Epidermal melanocyte (primary cell): ENCODE measurements around the gene TRMT10B.
A peak's percentile ranks its signal among the peaks of the same experiment; 100 is the strongest.

ENCODE experiments used
- DNase-seq: peaks from one replicate; pipeline ENCODE4 v3.0.0; 2011; ENCODE audit warnings: low spot score; ENCODE audit not compliant: insufficient read length

Gene TRMT10B

GRCh38 chr9:37753489-37754190 is at the start of gene TRMT10B:
TRMT10B (plus strand) TSS chr9:37753805; CDS start chr9:37761932, 8,127 bp downstream.
- DNase-seq, result peak; percentile 92

- no peak for DNase-seq
Observed at GRCh38 chr9:37705787-37706186, 47.8 kb upstream of the TRMT10B start.

- no peak for DNase-seq
Observed at GRCh38 chr9:37706290-37706689, 47.3 kb upstream of the TRMT10B start.

GRCh38 chr9:37707748-37708147 is 45.9 kb upstream of the TRMT10B start:
- no peak for DNase-seq

GRCh38 chr9:37710046-37710445 is 43.6 kb upstream of the TRMT10B start:
- no peak for DNase-seq

GRCh38 chr9:37715260-37715659 is 38.3 kb upstream of the TRMT10B start:
- no peak for DNase-seq

- no peak for DNase-seq
Observed at GRCh38 chr9:37715991-37716505, 37.6 kb upstream of the TRMT10B start.

- DNase-seq, result no peak
Observed at GRCh38 chr9:37719526-37719925, 34.1 kb upstream of the TRMT10B start.

- no peak for DNase-seq
Observed at GRCh38 chr9:37727013-37727412, 26.6 kb upstream of the TRMT10B start.

- DNase-seq, result no peak
Observed at GRCh38 chr9:37729499-37729898, 24.1 kb upstream of the TRMT10B start.

- DNase-seq, result no peak
Observed at GRCh38 chr9:37730256-37730655, 23.3 kb upstream of the TRMT10B start.

- DNase-seq, result no peak
Observed at GRCh38 chr9:37730839-37731238, 22.8 kb upstream of the TRMT10B start.

GRCh38 chr9:37732086-37732741 is 21.4 kb upstream of the TRMT10B start:
- DNase-seq, result no peak

- no peak for DNase-seq
Observed at GRCh38 chr9:37732952-37733351, 20.7 kb upstream of the TRMT10B start.

- no peak for DNase-seq
Observed at GRCh38 chr9:37739222-37739621, 14.4 kb upstream of the TRMT10B start.

GRCh38 chr9:37740128-37740527 is 13.5 kb upstream of the TRMT10B start:
- no peak for DNase-seq

GRCh38 chr9:37740631-37741328 is 12.8 kb upstream of the TRMT10B start:
- DNase-seq, result no peak

GRCh38 chr9:37745970-37746369 is 7.6 kb upstream of the TRMT10B start:
- no peak for DNase-seq

GRCh38 chr9:37746448-37747270 is 6.9 kb upstream of the TRMT10B start:
- DNase-seq, result no peak

- DNase-seq, result peak; percentile 89
Observed at GRCh38 chr9:37747271-37747753, 6.3 kb upstream of the TRMT10B start.

GRCh38 chr9:37749129-37749528 is 4.5 kb upstream of the TRMT10B start:
- DNase-seq, result no peak
